Islet precursor cell (in vitro differentiated cells): ENCODE data around the gene CCDC117.

Source experiments
- DNase-seq: peaks from one replicate; pipeline ENCODE4 v3.0.0-alpha.2; 2018

The CCDC117 gene

DNA sequence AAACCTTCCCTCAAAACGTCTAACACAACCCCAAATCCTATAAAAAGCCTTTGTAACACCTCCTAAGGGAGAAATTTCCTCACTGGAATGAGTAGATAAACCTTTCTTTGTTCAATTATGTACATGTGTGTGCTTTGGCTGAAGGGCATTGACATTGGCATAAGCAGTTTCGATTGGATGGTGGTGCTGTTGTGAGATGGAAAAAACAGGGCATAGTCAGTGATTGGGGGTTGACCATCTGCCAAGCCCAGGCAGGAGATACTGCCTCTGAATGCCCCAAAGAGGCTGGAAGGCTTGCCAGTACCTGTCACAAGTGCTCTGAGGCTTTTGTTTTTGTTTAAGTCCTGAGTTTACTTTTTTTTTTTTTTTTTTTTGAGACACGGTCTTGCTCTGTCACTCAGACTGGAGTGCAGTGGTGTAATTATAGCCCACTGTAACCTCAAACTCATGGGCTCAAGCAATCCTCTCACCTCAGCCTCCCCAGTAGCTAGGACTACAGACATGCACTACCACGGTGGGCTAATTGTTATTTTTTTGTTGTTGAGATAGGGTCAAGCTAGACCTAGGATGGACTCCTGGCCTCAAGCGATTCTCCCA lies 1.2 kb upstream of the CCDC117 start:
- DNase-seq: no peak

- DNase-seq: no peak
Observed at GRCh38 chr22:28773461-28773867, 969 bp downstream of the CCDC117 start.

DNA sequence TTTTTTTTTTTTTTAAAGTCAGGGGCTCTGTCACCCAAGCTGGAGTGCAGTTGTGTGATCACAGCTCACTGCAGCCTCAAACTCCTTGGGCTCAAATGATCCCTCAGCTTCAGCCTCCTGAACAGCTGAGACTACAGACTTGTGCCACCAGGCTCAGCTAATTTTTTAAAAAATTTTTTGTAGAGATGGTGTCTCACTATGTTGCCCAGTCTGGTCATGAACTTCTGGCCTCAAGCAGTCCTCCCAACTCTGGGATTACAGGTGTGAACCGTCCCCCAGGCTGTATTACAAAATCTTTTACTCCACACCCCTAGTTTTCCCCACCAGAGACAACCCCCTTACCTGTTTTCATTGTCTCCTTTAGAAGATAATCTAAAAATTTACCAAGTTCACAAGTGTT lies 1.9 kb downstream of the CCDC117 start:
- no peak for DNase-seq

- DNase-seq: no peak
Observed at GRCh38 chr22:28779833-28780232, 7.3 kb downstream of the CCDC117 start.

- DNase-seq: no peak
Observed at GRCh38 chr22:28780296-28780695, 7.8 kb downstream of the CCDC117 start.

DNA sequence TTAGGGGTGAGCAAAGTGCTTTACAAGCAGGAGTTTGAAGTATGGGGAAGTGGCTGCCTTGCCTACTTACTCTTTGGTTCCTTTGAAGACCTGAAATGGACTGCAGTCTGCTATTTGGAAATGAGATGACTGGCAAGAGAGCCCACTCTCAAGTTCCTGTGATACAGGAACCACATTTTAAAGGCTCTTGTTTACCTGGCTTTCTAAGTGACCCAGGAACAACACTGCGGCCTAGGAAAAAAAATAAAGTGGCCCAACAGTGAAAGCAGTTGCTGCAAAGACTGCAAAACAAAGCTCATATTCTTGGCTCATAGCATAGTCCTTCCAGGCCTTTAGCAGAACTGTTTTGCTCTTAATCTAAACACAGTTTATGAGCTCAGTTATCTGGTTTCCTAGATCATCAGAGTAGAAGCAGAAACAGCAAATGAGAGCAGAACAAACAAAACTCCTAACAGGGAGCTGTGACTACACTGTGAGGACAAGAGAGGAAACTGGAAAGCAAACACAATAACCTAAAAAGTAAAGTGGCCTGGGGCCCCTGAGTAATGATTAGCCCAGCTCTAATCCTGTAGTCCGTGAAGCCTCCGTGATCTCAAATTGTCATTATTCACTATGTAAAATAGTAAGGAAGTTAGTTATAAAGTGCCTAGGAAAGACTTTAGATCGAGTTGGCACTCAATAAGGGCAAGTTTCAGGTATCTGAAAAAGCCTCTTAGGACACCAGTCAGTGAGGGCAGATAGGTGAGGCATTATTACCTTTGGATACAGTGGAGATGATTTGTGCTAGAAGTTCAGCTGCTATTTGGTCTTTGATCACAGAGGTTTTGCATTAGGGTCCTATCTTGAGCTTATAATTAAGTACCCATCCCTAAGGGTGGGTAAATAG lies 11.5 kb downstream of the CCDC117 start:
- DNase-seq: peak; percentile 63

DNA sequence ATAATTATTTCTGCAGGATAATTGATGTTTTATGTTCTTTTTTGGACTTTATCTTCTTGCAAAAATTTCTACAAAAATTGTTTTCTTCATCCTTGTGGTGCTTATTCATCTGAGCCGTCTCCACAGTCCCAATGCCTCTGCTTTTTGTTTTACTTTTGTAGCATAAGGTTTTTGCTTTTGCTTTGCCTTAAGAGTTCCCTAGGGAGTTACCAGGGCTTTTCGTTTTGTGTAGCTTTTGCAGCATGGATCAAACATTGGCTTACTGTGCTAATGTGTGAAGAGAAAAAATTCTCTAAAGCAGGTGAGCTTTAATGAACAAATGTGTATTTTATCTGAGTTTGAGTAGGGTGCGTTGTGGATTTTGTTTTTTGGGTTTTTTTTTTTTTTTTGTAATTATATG lies 16.1 kb downstream of the CCDC117 start:
- no peak for DNase-seq

- no peak for DNase-seq
Observed at GRCh38 chr22:28791124-28791523, 18.6 kb downstream of the CCDC117 start.

DNA sequence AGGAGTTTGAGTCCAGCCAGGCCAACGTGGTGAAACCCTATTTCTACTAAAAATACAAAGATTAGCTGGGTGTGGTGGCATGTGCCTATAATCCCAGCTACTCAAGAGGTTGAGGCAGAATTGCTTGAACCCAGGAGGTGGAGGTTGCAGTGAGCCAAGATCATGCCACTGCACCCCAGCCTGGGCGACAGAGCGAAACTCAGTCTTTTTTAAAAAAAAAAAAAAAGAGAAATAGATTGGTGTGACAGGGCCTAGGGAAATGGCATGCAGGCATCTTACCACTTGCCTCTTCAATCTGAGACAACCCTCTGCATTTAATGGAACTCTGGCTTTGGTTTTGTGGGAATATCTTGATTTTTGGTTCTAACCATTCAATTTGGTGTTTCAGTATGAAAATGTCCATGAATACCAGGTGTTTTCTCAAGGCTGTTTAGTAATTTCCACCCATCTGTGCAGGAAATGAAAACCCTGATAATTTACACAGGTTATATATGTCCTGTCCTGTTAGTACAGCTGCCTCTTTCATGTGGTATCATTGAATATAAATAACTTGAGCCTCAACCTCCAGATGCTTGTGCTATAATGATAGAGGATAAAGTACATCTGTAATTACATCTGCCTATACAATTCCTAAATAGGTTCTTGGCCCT lies 19.5 kb downstream of the CCDC117 start:
- DNase-seq: no peak

GRCh38 chr22:28792491-28793383 lies 20.2 kb downstream of the CCDC117 start:
- DNase-seq: no peak

DNA sequence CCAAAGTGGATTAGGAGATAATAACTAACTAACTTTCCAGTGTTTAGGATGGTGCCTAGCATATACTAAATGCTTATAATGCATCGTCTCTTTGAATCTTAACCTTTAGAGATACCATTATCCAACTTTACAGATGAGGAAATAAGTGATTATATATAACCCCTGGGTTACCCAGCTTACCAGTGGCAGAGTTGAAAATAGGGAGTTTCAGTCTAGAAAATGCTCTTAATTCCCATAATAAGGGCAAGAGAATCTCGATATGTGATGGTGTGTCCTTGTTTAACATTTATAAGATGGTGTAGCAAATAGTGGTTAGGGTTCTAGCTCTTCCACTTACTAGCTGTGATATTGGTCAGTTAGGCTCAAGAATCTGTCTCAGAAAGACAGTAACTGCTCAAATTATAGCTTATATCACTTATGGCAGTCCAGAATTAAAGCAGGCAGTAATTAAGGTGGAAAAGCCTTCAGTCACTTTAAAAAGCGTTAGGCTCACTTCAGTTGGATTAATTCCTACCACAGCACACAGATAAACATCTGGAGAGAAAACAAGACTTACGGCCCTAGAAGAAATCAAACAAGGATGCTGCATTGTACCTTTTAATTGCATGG lies 21.6 kb downstream of the CCDC117 start:
- DNase-seq: no peak

- DNase-seq: no peak
Observed at GRCh38 chr22:28795071-28795693, 22.7 kb downstream of the CCDC117 start.

- no peak for DNase-seq
Observed at GRCh38 chr22:28795932-28796856, 23.7 kb downstream of the CCDC117 start.

- DNase-seq: peak; percentile 72
Observed at GRCh38 chr22:28798810-28799605, 26.5 kb downstream of the CCDC117 start.

- peak; percentile 65 for DNase-seq
Observed at GRCh38 chr22:28799606-28800307, 27.3 kb downstream of the CCDC117 start.

GRCh38 chr22:28800308-28801041 lies 28.0 kb downstream of the CCDC117 start, which contains the start of gene XBP1:
XBP1 (minus strand) TSS chr22:28800569.
- peak; percentile 96 for DNase-seq

- no peak for DNase-seq
Observed at GRCh38 chr22:28801845-28802594, 29.5 kb downstream of the CCDC117 start.
